Kidney epithelial cell (primary cell): Measurements from ENCODE around the gene MYORG. TPM values are rescaled to one million over a fixed set of nuclear protein-coding genes. Genes with fewer than 3 reads are reported as not detected.

Experiments
- DNase-seq: peaks from one replicate; pipeline ENCODE4 v3.0.0-alpha.2; 2010; ENCODE audit warnings: low read depth
- H3K27me3 ChIP-seq: 2 replicates; pipeline ENCODE4 v1.6.0; 2011; ENCODE audit warnings: low read length; ENCODE audit not compliant: control insufficient read depth, insufficient read depth
- H3K36me3 ChIP-seq: 2 replicates; pipeline ENCODE4 v1.5.1; 2011; ENCODE audit warnings: low read length; ENCODE audit not compliant: control insufficient read depth, insufficient read depth
- H3K4me3 ChIP-seq: 2 replicates; pipeline ENCODE4 v1.5.1; 2011; ENCODE audit warnings: low read depth, mild to moderate bottlenecking, control low read depth, low read length
- CTCF ChIP-seq: IDR thresholded peaks from 2 replicates; pipeline ENCODE4 v1.5.1; 2011; ENCODE audit warnings: mild to moderate bottlenecking, moderate library complexity, low read length, control low read depth, inconsistent platforms; ENCODE audit not compliant: insufficient read depth, poor library complexity, severe bottlenecking
- total RNA-seq: library from RNA; depleted of rRNA; stranded (reverse); fragments of >200 nt; gene quantifications from 2 replicates; pipeline ENCODE4 v1.2.3, GENCODE V29; 2015

The MYORG gene
- total RNA-seq, 1 donor from 2014 or later, result 3.8 TPM

- Histone ChIP-seq H3K36me3 (no peaks in the 10 kb centered on the region), H3K27me3 (no peaks in the 10 kb centered on the region), H3K4me3 (no peak overlapping the region)
- DNase-seq, result no peak
- no peak for TF ChIP-seq CTCF
Observed at GRCh38 chr9:34392511-34392910, 15.8 kb upstream of the MYORG start.

- no peak for TF ChIP-seq CTCF
- H3K27me3 ChIP-seq, result no peaks in the 10 kb centered on the region
- no peaks in the 10 kb centered on the region for H3K36me3 ChIP-seq
- no peak for DNase-seq
- no peak overlapping the region for H3K4me3 ChIP-seq
Observed at GRCh38 chr9:34387239-34387638, 10.5 kb upstream of the MYORG start.

- TF ChIP-seq CTCF, result no peak
- H3K36me3 ChIP-seq, result no peaks in the 10 kb centered on the region
- no peak overlapping the region for H3K4me3 ChIP-seq
- no peaks in the 10 kb centered on the region for H3K27me3 ChIP-seq
- DNase-seq, result no peak
Observed at GRCh38 chr9:34386656-34387055, 10.0 kb upstream of the MYORG start.

GRCh38 chr9:34385561-34386230 lies 9.0 kb upstream of the MYORG start:
- TF ChIP-seq CTCF, result no peak
- Histone ChIP-seq H3K4me3 (no peak overlapping the region), H3K27me3 (peaks cover 5% of the 10 kb centered on the region), H3K36me3 (no peaks in the 10 kb centered on the region)
- no peak for DNase-seq

GRCh38 chr9:34384368-34385165 lies 7.9 kb upstream of the MYORG start:
- Histone ChIP-seq H3K27me3 (peaks cover 12% of the 10 kb centered on the region), H3K36me3 (no peaks in the 10 kb centered on the region), H3K4me3 (no peak overlapping the region)
- TF ChIP-seq CTCF, result no peak
- DNase-seq, result no peak

- no peak for DNase-seq
Observed at GRCh38 chr9:34383904-34384303, 7.2 kb upstream of the MYORG start.

More at GRCh38 chr9:34383904-34384303, 7.2 kb upstream of the MYORG start:
- Histone ChIP-seq H3K4me3 (no peak overlapping the region), H3K36me3 (no peaks in the 10 kb centered on the region), H3K27me3 (peaks cover 12% of the 10 kb centered on the region)
- TF ChIP-seq CTCF, result no peak
